GM18502 (cell line): ENCODE data around the gene CLEC9A.

Experiments
- ATAC-seq: cut with Tn5 transposase; IDR thresholded peaks from one replicate; pipeline ENCODE4 v1.9.1; 2021; ENCODE audit warnings: mild to moderate bottlenecking; ENCODE audit not compliant: unreplicated experiment, poor library complexity

Gene CLEC9A

GRCh38 chr12:10065241-10065640 is 34.8 kb downstream of the CLEC9A start:
- no peak for ATAC-seq

DNA sequence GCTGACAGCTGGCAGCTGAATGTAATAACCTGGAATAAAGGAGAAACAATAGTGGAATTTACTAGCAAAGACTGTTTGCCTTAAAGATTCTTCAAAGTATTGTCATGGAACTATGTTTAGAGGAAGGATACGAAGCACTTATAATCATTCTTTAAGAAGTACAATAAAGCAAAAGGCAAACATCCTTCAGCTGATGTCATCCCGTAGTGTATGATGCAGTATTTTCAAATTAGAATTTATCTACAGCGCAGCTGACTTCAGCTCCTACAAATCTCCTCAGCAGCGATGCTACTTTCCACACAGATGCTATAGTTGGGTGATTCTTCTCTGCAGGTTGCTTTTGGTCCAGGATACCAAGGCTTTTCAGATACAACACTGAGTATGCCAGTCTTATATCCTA is 36.8 kb downstream of the CLEC9A start:
- no peak for ATAC-seq

GRCh38 chr12:10067942-10068341 is 37.5 kb downstream of the CLEC9A start:
- ATAC-seq = no peak

DNA sequence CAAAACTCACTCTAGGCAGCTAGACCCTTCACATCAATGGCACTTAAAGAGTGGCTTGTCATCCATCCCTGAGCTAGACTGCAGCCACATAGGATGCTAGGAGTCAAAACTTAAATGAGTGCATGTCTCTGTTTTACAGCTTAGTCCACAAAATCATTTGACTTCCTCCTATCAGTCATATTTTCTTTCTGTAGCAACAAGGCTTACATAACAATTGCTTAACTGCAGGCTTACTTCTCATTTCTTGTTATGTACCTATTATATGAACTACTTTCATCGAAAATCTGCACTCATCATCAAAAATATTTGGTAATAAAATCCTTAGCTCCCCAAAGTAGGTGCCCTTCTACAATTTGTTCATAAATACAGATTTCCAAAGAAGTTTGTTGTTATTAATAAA is 38.2 kb downstream of the CLEC9A start:
- no peak for ATAC-seq

DNA sequence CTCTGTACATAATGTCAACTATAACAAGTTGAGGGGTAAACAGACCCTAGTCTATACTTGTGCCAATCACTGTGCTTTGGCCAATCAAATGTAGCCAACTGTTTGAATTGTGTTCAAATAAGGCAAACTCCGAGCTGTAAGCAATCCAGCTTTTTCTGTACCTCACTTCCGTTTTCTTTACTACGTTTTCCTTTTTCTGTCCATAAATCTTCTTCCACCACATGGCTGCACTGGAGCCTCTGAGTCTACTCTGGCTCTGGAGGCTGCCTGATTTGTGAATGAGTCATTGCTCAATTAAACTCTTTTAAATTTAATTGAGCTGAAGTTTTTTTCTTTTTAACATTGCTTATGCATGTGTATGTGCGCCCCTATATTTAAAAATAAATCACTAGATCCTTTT is 38.6 kb downstream of the CLEC9A start:
- no peak for ATAC-seq

DNA sequence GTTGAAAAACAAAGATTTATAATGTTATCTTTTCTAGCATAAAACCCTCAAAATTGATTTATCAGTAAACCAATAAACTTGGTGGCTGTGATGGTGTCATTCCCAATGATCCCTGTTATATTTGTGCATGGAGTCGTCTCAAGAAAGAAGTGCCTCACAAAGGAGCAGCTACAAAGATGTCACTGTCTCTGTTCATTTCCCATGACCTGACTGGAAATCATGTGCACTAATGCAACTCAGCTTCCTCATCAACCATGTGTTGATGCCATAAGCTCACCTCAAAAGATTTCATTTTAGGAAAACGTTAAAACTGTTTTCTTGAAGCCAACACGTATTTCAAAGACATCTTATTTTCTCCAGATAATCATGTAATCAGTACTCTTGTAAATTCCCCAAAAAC is 39.5 kb downstream of the CLEC9A start:
- no peak for ATAC-seq

GRCh38 chr12:10070380-10070779 is 39.9 kb downstream of the CLEC9A start:
- ATAC-seq = no peak

- no peak for ATAC-seq
Observed at GRCh38 chr12:10072131-10072530, 41.6 kb downstream of the CLEC9A start.

- no peak for ATAC-seq
Observed at GRCh38 chr12:10073261-10073660, 42.8 kb downstream of the CLEC9A start.

DNA sequence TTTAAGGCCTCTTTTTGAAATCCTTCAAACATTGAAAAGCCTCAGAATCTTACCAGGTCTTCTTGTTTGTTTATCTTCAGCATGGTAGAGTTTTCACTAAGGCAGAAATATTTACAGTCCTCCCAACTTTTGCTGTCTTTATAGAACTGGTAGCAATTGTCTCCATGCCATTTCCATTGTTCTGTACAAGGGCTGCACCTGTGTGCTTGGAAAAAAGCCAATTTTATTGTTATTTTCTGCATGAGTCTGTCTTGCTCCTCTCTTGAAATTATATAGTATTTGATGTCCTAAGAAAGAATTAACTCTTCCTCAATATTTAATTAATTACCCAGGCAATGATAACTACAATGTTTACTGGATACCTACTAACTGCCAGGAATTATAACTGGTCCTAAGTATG is 45.0 kb downstream of the CLEC9A start:
- ATAC-seq = no peak

DNA sequence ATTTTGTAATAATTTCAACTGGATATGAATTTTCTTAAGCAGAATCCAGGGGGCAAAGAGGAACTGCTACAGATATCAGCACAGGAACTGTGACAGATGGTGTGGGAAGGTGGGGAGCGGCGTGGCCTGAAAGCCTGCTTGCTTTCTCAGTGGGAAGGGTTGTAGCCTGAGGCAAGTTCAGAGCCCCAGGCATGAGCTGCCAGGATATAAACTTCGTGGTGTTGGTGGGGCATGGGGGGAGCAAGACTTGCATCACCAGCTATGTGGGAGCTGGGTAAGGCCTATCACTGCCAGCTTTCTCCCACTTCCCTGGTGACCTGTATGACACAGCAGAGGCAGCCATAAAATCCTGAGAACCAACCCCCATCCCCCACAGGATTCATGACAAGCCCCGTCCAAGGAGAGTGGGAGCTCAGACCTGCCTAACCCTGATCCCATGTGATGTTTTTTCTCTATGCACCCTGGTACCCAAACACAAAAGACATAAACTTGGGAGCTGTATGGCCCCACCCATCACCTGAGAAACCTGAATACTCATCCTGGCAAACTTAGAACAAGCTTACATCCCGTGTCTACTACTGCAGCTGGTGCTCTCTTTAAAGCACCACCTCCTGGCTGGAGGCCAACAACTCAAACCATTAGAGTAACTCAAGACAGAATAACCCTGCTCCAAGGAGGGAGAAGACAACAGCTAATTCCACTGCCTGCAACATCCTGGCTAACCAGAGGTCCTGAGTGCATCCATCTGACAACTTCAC is 51.8 kb downstream of the CLEC9A start:
- no peak for ATAC-seq

DNA sequence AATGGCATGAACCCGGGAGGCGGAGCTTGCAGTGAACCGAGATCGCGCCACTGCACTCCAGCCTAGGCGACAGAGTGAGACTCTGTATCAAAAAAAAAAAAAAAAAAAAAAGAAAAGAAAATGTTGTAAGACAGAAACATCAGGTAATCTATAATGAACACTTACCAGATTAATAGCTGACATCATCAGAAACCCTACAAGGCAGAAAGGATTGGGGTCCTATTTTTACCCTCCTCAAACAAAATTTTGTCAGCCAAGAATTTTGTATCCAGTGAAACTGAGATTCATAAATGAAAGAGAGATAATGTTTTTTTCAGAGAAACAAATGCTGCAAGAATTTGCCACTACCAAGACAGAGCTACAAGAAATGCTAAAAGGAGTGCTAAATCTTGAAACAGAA is 54.3 kb downstream of the CLEC9A start:
- ATAC-seq = no peak

GRCh38 chr12:10086387-10086786 is 55.9 kb downstream of the CLEC9A start:
- no peak for ATAC-seq

- ATAC-seq = no peak
Observed at GRCh38 chr12:10088031-10088430, 57.5 kb downstream of the CLEC9A start.

DNA sequence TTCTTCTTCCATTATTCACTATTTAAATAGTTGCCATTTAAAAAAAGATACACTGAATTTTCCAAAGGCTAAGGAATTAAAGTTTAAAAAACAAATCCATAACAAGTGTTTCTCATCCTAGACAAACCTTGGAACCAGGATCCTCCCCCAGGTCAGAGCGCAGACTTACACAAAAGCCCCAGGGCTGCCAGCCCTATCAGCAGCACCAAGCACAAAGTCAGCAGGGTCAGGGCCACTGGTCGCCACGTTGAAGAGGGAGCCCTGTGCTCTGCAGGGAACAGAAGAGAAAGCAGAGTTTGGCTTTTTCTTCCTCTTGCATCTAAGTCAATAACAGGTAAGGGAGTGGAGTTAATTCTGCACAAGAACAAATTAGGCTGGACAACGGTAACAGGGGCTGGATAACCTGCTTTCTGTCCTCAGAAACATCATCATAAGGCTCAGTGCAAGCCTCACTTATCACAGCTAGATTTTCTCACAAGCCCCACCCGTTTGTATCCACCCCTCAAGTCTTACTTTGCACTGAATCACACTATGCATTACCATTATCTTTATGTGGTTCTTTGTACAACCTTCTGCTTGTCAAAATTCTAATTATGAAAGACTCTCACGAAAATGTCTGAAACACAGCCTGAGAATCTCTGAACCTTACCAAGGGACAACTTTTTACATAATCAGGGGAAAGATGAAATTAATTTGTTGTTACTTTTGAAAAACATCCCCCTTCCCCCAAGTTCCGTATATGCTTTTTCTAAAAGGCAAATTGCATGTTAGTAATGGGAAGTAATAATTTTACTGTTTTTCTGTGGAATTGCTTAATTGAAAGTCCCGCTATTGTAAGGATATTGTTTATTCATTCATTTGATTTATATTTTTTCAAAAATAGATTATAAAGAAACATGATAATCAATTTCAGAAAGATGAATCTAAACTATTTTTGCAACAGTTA is 58.7 kb downstream of the CLEC9A start:
- no peak for ATAC-seq

GRCh38 chr12:10094646-10095395 is 64.3 kb downstream of the CLEC9A start:
- ATAC-seq = no peak

DNA sequence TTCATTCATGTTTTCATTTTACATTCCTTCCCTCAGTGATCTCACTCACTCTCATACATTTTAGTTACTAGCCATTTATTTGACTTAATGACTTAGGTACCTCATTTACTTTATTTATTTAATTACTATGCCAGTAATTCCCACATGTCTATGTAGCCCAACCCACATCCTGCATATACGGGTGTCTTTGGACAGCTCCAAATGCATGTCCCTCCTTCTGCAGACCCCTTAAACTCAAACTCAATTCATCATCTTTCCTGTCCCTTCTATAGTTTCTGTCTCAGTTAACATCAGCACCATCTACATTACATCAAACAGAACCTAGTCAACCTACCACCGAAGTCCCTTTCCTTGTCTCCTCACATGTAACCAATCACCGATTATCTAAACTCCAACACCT is 65.5 kb downstream of the CLEC9A start:
- no peak for ATAC-seq

GRCh38 chr12:10097521-10097920 is 67.0 kb downstream of the CLEC9A start:
- no peak for ATAC-seq

DNA sequence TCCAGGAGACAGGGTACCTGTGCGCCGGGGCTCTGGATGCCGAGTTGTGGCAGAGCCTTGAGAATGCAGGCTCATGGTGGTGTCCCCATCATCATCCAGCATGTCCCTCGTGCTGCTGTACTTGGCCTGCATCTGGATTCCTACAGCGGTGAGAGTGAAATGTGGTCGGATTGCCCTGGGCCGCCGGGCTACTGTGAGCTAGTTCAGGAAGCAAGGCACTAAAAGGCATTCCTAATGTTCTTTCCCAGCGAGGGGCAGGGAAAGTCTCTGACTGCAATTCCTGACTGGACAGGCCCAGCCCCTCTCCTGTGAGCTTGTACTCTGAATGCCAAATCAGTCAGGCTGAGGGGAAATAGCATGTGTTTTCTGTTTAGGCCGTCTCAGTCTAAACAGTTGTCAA is 68.3 kb downstream of the CLEC9A start, which contains the start of gene CLEC1A:
TSS of gene CLEC1A (minus strand) at position 195 of the 400 bp plus-strand sequence. CDS start at position 132, 63 bp downstream.
- no peak for ATAC-seq

- ATAC-seq = no peak
Observed at GRCh38 chr12:10101042-10101579, 70.6 kb downstream of the CLEC9A start.
